Omental fat pad (tissue), 4 donors: ENCODE data around the gene TOMM40. TPM values are rescaled to one million over a fixed set of nuclear protein-coding genes. Genes with fewer than 3 reads are reported as not detected.

Source experiments
- ATAC-seq: fragments of 150-250 bp; one replicate; pipeline ENCODE4 v1.9.1; 2016; ENCODE audit warnings: mild to moderate bottlenecking, moderate library complexity; ENCODE audit not compliant: low FRiP score
- DNase-seq: peaks from one replicate; pipeline ENCODE4 v3.0.0-alpha.2; 2019; ENCODE audit warnings: low spot score
- CTCF ChIP-seq, 3 donors: fragments of 450-650 bp; IDR thresholded peaks; one replicate each; pipeline ENCODE4 v1.5.1; 2016 to 2017; ENCODE audit warnings: antibody characterized with exemption in 3 of 3, mild to moderate bottlenecking in 3 of 3, moderate library complexity in 2 of 3
- total RNA-seq, 4 donors: library from RNA; depleted of rRNA; stranded (reverse); fragments of >200 nt; gene quantifications; one replicate each; pipeline ENCODE4 v1.1.0, GENCODE V29; 2016

The TOMM40 gene
- total RNA-seq, 4 donors from 2014 or later = 37.2 to 121 (median 44.2) TPM

- TF ChIP-seq CTCF (IDR thresholded peaks at IDR 0.05) = no peak
- ATAC-seq (no peak), DNase-seq (no peak)
Observed at GRCh38 chr19:44871809-44872208, 19.2 kb upstream of the TOMM40 start.

GRCh38 chr19:44872661-44873060, 18.4 kb upstream of the TOMM40 start:
- no peak for DNase-seq
- ATAC-seq = no peak
- TF ChIP-seq CTCF (IDR thresholded peaks at IDR 0.05) = no peak

- DNase-seq (no peak), ATAC-seq (no peak)
- no peak for TF ChIP-seq CTCF (IDR thresholded peaks at IDR 0.05)
Observed at GRCh38 chr19:44874317-44874716, 16.7 kb upstream of the TOMM40 start.

GRCh38 chr19:44875666-44876451, 15.2 kb upstream of the TOMM40 start:
- no peak for TF ChIP-seq CTCF (IDR thresholded peaks at IDR 0.05)
- ATAC-seq (no peak), DNase-seq (no peak)

GRCh38 chr19:44876930-44877535, 14.0 kb upstream of the TOMM40 start:
- DNase-seq (no peak), ATAC-seq (no peak)

GRCh38 chr19:44878120-44878865, 12.8 kb upstream of the TOMM40 start:
- no peak for ATAC-seq
- DNase-seq = no peak
- TF ChIP-seq CTCF (IDR thresholded peaks at IDR 0.05) = no peak

More at GRCh38 chr19:44876930-44877535, 14.0 kb upstream of the TOMM40 start:
- TF ChIP-seq CTCF (IDR thresholded peaks at IDR 0.05) = no peak
